NCI-H2029 treated with DMSO at 0.1 percent for 48 hours (cell line): Measurements from ENCODE around the gene MYL7.
"Not testable (repeated sequence)": the region's sequence is repeated elsewhere in the genome, so short reads cannot be mapped to it uniquely, and the experiment has no call there.

Experiments
- DNase-seq: peaks from one replicate; lab custom pipeline; 2025; lab: John Stamatoyannopoulos, UW

The MYL7 gene, protein sequence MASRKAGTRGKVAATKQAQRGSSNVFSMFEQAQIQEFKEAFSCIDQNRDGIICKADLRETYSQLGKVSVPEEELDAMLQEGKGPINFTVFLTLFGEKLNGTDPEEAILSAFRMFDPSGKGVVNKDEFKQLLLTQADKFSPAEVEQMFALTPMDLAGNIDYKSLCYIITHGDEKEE

DNA sequence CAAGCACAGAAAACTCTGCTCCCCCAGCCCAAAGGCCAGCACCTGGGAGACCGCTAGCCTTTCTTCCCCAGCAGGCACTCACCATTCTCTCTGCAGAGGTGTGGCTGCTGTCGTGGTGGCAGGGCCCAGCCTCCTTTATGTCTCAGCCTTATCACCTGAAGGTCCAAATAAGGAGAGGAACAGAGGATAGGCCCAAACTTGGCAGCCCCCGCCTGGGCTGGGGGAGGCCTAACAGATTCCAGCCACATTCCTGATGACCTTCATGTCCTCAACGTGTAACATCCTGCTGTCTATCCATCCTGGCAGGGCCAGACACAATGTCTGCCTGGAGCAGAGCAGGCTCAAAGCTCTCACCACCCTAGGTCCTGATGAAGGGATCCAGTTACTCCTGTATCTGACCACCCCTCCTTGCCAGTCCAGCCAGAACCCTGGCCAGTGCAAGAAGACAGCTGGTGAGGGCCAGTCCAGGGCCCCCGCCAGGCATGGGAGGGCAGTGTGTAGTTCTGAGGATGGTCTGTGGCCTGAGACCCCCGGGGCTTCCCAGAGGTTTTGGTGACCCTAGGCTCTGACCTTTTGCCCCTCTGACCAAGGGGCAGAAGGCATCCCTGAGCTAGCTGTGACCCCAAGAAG lies at the start of gene MYL7:
Gene MYL7 (minus strand): TSS at position 112 of the 630 bp plus-strand sequence. CDS start 27 bp downstream, at position 85.
- no peak for DNase-seq

DNA sequence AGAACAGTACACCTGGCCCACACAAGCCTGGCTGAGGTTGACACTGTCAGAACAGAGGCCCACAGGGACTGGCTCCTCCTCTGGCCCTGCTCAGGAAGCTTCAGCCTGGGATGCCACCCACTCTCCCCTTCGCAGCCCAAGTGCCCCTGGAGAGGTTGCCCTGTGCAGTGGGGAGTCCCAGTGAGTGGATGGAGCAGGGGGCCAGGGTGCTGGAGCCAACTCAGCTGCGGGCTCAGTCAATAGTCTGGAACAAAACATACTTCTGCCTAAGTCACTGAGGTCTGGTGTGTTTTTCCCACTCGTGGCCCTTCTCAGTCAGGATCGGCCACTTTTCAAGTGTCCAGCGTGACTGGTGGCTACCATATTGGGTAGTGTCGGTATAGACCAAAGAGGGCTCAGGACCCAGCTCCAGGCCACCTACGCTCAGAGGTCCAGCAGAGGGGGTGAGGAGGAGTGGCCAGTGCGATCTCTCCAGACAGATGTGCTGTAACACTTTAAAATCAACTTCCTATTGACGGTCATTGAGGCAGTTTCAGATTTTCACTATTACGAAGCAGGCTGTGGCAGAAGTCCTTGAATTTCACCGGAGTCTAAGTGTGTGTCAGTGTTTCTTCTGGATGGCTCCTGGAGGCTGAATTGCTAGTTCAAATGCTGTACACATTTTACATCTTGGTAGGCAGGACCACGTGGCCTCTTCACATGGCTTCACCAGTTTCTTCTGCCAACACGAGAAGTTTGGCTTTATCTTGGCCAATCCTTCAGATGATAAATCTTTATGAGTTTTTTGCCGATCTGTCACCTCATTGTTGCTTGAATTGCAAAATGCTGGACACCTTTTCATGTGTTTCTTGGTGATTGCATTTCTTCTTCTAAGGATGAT lies 49.1 kb upstream of the MYL7 start:
- DNase-seq, result no peak

DNA sequence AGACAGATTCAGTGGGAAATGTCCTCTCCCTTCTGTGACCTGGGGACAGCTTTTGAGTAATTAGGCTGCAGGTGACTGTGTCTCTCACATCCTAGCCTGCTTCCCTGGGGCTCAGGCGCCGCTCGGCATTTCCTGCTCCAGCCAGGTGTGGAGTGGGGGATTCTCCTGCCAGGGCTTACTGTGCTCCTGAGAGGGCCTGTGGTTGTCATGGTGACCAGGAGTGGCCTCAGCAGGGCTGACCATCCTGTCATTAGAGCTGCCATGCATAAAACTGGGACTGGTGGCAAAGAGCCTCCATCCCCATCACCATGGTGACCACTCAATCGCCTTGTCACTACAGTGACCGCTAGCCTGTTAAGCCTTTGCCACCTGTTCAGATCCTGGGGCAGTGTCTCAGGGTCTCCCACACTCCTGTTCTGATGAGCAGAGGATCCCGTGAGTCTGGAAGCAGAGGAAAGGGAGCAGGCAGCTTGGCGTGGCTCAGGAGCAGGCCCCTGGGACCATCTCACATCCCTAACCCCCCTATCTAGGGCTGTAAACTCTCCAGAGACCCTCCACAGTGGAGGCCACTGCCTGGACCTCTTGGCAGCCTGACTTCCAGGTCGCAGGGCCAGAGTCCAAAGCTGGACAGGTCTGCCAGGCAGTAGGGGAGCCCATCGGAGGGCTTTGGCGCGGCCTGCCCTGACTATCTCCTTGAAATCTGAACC lies 48.3 kb upstream of the MYL7 start, which contains the start of gene GCK:
Gene GCK (minus strand): TSS at position 154 of the 707 bp plus-strand sequence. CDS start 486 bp downstream, outside the sequence.
- DNase-seq, result peak; percentile 21

DNA sequence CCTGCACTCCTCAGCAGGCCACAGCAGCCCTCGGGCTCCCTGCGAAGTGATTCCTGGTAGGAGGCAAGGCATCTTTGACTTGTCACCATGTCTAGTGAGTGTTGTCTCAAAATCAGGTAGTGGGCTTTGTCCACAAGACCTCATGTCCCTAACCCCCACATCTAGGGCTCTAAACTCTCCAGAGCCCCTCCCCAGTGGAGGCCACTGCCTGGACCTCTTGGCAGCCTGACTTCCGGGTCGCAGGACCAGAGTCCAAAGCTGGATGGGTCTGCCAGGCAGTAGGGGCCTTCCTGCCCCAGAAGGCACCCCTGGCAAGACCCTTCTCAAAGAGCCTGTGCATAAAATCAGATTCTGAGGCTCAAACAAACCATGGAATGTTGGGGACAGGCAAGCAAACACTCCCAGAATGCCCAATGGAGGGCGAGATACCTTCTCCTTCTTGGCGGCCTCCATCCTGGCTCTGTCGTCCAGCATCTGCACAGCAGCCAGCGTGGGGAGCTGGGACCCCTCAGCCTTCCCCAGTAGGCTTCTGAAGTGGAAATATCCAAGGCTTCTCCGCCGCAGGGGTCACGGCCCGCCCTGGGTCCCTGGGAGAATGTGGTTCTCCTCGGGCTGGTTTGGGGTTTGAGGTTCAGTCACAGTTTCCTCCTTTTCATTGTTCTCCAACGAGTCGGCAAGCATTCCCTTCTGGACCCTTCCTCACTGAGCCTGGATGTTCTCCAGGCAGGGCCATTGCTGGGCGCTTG lies 47.5 kb upstream of the MYL7 start:
- DNase-seq, result no peak

DNA sequence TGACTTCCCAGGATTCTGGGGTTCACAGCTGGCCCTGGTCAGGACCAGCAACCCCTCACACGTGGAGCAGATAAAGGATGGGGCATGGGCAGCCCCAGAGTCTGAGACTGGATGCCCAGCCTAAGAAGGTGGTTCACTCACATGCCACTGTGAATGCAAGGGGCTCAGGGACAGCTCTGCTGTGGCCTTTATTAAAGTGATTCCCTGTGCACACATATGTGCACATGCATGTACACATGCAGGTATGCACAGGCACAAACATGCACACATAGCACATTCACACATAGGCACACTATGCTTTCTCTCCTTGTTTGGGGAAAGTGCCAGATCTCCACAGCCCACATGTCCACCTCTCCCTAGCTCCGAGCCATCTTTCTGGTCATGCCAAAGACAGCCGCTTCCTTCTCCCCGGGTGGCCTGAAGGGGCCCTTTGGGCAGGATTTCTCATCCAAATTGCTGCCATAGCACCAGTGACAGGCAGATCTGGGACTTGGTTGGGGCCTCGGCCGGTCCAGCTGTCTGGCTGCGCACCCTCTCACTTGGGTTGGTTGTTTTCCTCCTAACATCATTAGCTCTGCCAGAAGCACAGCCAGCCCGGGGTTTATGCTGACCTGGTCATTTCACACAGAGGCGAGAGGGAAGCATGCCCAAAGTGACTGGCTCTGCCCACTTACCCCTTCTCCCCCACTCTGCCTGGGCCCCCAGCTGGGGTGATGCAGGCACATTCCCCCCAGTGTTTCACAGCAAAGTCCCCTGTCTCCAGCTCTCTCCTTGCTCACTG lies 46.7 kb upstream of the MYL7 start:
- no peak for DNase-seq

DNA sequence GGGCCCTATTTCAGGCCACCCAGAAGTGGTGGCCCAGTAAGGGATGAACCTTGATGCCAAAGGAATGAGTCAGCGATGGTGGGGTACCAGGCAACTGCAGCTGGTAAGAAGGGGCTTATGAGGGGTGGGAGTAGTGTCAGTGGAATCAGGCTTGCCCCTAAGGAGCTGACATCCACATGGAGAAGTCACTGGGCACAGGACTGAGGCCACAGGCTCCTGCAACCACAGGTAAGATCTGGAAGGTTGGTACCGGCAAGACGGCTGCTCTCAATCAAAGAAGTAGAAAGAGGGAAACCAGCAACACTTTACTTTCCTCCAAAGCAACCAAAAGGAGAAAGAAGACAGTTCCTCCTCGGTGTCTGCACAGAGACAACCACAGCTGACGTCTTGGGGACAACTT lies 45.6 kb upstream of the MYL7 start:
- no peak for DNase-seq

DNA sequence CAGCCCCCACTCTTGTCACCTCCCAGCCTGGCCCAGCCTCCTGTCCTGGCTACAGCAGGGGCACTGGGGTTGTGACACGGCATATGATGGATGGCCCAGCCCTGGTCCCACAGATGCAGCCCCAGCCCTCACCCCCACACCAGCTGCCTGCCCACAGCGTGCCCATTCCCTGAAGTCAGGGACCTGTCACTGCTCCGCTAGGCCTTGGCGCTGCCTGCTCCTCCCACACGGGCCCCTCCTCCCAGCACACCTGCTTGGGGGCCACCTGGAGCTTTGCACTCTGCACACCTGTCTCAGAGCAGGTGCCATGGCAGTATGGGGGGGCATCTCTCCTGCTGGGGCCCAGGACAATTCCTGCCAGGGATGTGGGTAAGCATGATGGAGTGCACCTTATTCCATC lies 44.6 kb upstream of the MYL7 start:
- DNase-seq, result no peak

DNA sequence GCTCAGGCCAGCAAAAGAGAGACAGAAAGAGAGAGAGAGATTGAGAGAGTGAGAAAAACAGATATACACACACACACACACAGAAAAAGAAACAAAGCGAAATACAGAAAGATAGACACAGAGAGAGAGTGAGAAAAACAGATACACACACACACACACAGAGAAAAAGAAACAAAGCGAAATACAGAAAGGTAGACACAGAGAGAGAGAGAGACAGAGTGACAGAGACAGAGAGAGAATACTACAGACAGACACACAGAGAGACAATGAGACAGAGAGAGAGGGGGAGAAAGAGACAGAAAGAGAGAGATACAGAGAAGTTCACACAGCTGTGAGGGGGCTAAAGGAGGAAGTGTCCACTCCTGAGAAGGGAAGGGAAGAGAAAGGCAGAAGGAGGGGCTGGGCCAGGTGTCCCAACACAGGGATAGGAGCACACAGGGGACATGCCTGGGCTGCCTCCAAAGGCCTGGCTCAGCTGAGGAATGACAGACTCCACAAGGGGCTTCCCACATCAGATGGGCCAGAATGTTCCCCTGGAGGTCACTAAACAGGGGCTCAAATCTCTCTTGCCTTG lies 43.8 kb upstream of the MYL7 start:
- no peak for DNase-seq

DNA sequence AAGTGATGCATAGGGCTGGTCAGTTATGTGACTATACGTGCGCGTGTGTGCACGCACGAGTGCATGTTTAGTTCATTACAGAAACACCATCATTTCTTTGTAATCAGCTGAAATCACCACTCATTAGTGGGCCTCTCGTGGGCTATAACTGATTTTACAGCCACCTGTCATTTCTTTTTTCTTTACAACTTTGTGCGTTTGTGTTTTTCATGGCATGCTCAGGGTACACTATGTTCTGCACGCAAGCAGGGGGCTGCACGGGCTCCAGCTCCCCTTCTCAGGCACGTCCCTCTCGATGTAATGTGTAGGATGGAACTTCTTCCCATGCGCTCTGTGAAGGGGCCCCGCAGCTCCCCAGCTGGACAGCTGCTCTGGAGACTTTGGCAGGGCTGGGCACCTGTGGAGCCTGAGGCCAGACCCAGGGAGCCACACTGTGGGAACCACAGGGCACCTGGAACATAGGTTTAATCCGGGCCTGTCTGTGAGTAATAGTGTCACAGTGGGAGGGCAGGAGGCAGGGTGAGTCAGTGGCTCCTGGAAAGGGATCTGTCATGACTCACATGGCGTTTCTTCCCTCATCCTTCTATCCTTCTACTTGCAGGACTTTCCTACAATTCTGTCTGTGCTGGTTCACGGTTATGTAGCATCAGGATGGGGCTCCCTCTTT lies 43.2 kb upstream of the MYL7 start:
- DNase-seq, result no peak

DNA sequence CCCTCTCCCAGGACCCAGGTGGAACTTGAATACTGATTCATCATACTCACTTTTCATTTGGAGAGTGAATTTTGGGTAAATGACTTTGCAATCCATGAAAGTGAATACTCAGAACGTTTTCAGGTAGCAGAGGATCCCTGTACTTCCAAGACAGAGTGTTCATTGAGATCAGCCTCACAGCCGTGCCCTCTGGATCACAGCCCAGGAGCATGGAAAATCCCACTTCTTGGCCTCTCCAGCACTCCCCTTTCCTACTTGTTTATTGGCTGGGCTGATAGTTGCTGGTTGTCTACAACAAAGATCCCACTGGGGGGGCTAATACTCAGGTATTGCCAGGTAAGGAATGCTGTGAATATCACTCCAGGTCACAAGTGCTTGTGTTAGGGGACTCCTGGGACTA lies 42.3 kb upstream of the MYL7 start:
- no peak for DNase-seq

DNA sequence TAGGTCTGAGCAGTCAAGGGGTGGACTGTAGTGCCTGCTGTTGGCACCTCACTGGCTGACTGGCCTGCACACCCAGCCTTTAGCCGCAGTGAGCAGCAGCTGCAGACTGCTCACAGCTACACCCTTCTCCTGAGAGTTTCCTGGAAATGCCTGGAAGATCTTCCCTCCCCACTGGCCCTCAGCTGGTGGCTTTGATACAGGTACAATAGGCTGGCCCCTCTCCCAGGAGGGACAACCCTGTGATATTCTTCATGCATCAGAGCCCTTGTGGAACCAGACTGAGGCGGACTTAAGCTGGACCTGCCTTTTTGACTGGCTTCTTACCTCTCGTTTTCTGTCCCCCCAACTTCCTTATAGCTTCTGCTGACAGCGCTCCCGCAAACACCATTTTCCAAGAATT lies 41.7 kb upstream of the MYL7 start:
- DNase-seq, result no peak

DNA sequence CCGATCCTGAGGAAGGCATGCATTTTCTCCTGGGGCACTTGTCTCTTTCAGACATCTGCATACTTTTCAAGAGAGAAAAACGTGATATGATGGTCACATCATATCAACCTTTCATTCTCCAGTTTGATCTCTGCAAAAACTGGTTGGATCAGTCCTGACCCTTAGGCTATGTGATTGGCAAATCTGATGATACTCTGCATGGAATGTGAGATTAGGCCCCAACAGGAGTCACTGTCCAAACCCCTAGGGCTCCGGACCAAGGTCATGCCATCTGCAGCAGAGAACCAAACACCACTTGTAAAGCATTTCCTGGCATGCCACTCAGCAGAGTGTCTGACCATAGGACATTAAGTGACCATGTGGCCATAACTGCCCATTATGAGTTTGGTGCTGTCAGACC lies 39.5 kb upstream of the MYL7 start:
- no peak for DNase-seq

DNA sequence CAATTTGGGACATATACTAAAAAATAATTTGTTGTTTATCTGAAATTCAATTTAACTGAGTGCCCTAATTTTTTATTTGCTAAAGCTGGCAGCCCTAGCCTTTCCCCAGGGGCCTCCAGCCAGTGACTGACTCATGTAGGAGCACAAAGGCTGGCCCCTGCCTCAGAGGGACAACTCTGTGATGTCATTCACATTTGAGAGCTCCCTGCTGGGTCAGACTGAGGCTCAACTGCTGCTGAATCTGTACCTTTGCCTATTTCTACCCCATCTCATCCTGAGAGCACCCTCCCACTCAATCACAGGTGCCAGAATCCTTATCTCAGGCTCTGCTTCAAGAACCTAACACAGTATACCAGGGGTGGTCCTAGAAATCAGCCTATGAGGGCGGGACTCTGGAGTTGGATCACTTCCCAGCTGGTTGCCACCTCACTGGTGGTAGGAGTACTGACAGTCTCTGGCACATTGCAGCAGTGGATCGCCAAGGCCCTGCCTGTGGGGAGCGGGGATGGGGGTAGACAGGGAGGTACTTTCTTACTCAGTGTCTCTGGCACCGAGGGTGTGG lies 36.5 kb upstream of the MYL7 start:
- DNase-seq, result no peak

DNA sequence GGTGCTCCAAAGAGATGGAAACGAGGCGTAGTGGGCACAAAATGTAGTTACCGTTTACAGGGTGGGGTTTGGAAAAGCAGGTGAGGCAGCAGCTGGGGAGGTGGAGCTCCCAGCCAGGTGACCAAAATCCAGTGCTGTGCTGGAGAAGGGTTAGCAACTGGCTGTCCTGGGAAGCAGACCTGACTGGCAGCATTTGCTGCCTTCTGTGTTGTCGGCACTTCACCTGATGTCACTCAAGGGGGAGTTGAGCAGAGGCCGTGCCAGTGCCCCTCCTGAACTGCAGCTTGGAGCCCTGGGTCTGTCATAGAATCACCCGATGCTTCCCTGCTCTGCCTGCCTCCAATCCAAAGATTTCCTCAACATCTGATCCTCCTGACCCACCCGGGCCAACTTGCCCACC lies 35.4 kb upstream of the MYL7 start:
- no peak for DNase-seq

DNA sequence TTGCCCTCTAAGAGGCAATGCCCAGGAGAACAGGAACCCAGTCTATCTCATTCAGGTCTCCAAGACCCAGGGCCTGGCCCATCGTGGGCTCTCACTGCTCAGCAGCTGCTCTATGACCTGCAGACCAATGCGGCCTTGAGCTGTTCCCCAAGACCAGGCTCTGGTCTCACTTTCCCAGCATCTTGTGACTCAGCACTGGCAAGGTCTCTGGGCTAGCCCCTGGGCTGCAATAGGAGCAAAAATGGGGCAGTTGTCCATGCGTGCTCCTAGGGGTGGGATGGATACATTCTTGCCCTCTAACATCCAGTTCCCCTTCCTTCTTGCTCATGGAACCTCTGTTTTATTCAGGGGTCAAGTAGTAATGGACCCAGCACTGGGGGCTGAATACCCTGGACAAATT lies 34.6 kb upstream of the MYL7 start:
- DNase-seq, result no peak

DNA sequence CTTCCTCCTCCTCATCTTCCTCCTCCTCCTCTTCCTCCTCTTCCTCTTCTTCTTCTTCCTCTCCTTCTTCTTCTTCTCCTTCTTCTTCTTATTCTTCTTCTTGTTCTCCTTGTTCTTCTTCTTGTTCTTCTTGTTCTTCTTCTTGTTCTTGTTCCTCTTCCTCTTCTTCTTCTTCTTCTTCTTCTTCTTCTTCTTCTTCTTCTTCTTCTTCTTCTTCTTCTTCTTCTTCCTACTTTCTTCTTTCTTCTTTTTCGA lies 33.5 kb upstream of the MYL7 start:
- DNase-seq, result not testable (repeated sequence)

DNA sequence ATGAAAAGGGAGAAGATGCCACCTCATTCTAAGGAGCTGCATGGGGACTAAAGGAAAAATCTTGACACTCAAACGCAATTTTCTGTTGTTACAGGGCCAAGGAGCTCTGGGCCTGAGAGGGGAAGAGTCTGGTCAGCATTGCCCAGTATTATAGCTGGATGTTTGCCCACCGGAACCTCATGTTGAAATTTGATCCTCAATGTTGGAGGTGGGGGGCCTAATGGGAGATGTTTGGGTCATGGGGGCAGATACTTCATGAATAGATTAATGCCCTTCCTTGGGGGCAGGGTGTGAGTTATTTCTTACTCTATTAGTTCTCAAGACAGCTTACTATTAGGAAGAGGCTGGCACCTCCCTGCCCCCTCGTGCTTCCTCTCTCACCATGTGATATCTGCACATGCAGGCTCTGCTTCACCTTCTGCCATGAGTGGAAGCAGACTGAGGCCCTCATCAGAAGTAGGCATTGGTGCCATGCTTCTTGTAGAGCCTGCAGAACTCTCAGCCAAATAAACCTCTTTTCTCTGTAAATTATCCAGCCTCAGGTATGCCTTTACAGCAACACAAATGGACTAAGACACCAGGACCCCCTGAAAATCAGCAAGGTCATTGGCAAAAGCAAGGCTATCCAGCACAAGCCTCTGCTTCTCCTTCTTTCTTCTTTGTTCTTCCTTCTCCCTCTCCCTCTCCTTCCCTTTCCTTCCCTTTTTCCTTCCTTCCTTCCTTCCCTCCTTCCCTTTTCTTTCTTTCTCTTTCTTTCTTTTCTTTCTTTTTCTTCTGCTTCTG lies 33.0 kb upstream of the MYL7 start:
- no peak for DNase-seq

DNA sequence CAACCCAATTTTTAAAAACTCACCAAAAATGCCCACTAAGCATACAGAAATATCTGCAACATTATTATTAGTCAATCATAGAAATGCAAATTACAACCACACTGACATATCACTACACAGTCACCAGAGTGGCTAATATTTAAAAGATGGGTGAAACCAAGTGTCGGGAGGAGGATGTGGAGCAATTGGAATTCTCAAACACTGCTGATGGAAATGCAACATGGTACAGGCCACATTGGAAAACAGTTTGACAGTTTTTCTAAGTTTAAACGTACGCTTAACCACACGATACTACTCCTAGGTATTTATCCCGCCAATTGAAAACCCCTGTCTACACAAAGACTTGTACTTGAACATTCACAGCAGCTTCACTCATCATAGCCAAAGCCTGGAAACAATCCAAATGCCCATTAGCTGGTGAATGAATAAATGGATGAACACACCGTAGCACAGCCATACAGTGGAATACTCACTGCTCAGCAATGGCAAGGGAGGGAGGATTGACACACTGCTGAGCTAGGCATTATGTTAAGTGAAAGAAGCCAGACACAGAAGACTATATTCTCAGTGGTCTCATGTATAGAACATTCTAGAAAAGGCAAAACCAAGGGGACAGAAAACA lies 31.8 kb upstream of the MYL7 start:
- DNase-seq, result peak; percentile 17

DNA sequence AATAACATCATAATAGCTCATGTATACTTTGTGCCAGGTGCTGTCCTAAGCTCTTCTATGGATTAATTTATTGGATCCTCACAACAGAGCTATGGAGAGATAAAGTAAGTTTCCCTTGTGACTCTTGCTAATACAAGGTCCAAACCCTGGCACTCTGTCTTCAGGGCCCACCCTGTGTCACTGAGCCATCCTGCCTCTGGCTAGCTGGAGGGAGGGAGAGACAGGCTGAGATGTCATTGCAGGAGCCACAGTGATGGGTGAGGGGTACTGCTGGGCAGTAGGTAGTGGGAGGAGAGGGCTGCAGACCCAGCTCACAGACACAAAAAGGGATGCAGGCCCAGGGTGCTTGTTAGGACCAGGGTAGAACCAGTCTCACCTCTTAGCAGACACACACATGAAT lies 31.2 kb upstream of the MYL7 start:
- no peak for DNase-seq
